HepG2 (cell line): Measurements from ENCODE around the gene STK32B. TPM values are rescaled to one million over a fixed set of nuclear protein-coding genes. Genes with fewer than 3 reads are reported as not detected.

Experiments
- ATAC-seq: fragments of 200-7000 bp; cut with Tn5 transposase; 3 replicates; pipeline ENCODE4 v1.9.1; 2020; ENCODE audit warnings: mild to moderate bottlenecking, moderate library complexity
- BruUV-seq: library from RNA; stranded (reverse); fragments of 400-500 nt; replicated peaks from 2 replicates; lab custom pipeline; 2021; lab: Mats Ljungman, UMichigan
- CTCF ChIA-PET: fragments of 300-600 bp; formaldehyde crosslinking; extraction: SDS; loops from one replicate; lab custom pipeline; 2021; ENCODE audit warnings: low total read pairs, inconsistent platforms, low intra/inter-chr PET ratio; lab: Yijun Ruan, JAX
- POLR2A ChIA-PET: fragments of 350-600 bp; sonication (Branson Sonifier 250); formaldehyde crosslinking; loops from one replicate; lab custom pipeline; 2020; ENCODE audit warnings: antibody characterized with exemption, inconsistent platforms; lab: Yijun Ruan, JAX
- DNase-seq: peaks from one replicate; pipeline ENCODE4 v3.0.0-alpha.2; 2015; ENCODE audit warnings: low spot score
- FAIRE-seq: peaks from 3 replicates; lab custom pipeline; 2011; peaks lifted over from hg19 to GRCh38; lab: Jason Lieb, UNC
- H2AFZ ChIP-seq: one replicate; pipeline ENCODE4 v1.6.1; 2011; ENCODE audit warnings: low read length, inconsistent platforms
- H3K27ac ChIP-seq: fragments of 300-600 bp; 3 replicates; pipeline ENCODE4 v1.8.0; 2011; ENCODE audit warnings: mixed run types, mild to moderate bottlenecking, mixed read lengths, low read length, inconsistent platforms; ENCODE audit not compliant: insufficient read depth; ENCODE audit errors: extremely low read length
- H3K27me3 ChIP-seq, 2 experiments: fragments of 200-600 bp in 1 of 2; 2 replicates in 1 of 2; 3 replicates in 1 of 2; pipeline versions ENCODE4 v1.6.0 to v1.8.0; 2011; ENCODE audit warnings: low read length in 2 of 2, mild to moderate bottlenecking in 2 of 2, moderate library complexity in 2 of 2, inconsistent platforms in 1 of 2; ENCODE audit not compliant: insufficient read depth in 2 of 2, control insufficient read depth in 1 of 2
- H3K36me3 ChIP-seq, 2 experiments: fragments of 200-600 bp in 1 of 2; replicated peaks in 1 of 2; 2 replicates in 1 of 2; 3 replicates in 1 of 2; pipeline versions ENCODE4 v1.5.1 to v1.8.0; 2011; ENCODE audit warnings: low read length in 2 of 2, inconsistent platforms in 1 of 2; ENCODE audit not compliant: insufficient read depth in 2 of 2, control insufficient read depth in 1 of 2
- H3K4me1 ChIP-seq: 2 replicates; pipeline ENCODE4 v1.5.1; 2012; ENCODE audit warnings: low read length, inconsistent platforms; ENCODE audit not compliant: insufficient read depth
- H3K4me2 ChIP-seq: 2 replicates; pipeline ENCODE4 v1.6.0; 2011; ENCODE audit warnings: low read depth, low read length, inconsistent platforms
- H3K4me3 ChIP-seq, 3 experiments: fragments of 200-600 bp in 1 of 3; sonication (generic), shearing (Covaris generic) in 1 of 3; replicated peaks in 1 of 3; 2 replicates each; pipeline ENCODE4 v1.5.1; 2011 to 2016; ENCODE audit warnings: low read length in 3 of 3, inconsistent platforms in 2 of 3, low read depth in 2 of 3, mild to moderate bottlenecking in 2 of 3, control low read depth in 1 of 3, mixed read lengths in 1 of 3; ENCODE audit not compliant: insufficient read depth in 1 of 3
- H3K79me2 ChIP-seq: one replicate; pipeline ENCODE4 v1.6.1; 2011; ENCODE audit warnings: low read length, inconsistent platforms; ENCODE audit not compliant: insufficient read depth
- H3K9ac ChIP-seq: 2 replicates; pipeline ENCODE4 v1.6.0; 2011; ENCODE audit warnings: mild to moderate bottlenecking, low read depth, low read length, inconsistent platforms; ENCODE audit not compliant: insufficient read depth
- H3K9me3 ChIP-seq: 2 replicates; pipeline ENCODE4 v1.5.1; 2012; ENCODE audit warnings: mild to moderate bottlenecking, low read length
- H4K20me1 ChIP-seq: 2 replicates; pipeline ENCODE4 v1.6.0; 2011; ENCODE audit warnings: inconsistent platforms, mild to moderate bottlenecking, low read length, moderate library complexity; ENCODE audit not compliant: insufficient read depth
- ERF ChIP-seq: IDR thresholded peaks from 2 replicates; pipeline ENCODE4 v1.6.1; 2018; ENCODE audit warnings: missing biosample characterization, missing genetic modification reagents
- ETV6 ChIP-seq: sonication (generic); formaldehyde crosslinking; conservative IDR thresholded peaks from 2 replicates; pipeline ENCODE4 v1.4.0; 2020; ENCODE audit warnings: missing genetic modification reagents
- IKZF1 ChIP-seq: fragments of 450-650 bp; IDR thresholded peaks from 2 replicates; pipeline ENCODE4 v1.7.1; 2016
- NFE2 ChIP-seq: sonication (generic); formaldehyde crosslinking; IDR thresholded peaks from 2 replicates; pipeline ENCODE4 v1.4.0; 2020; ENCODE audit warnings: missing genetic modification reagents
- PREB ChIP-seq: sonication (generic); formaldehyde crosslinking; IDR thresholded peaks from 2 replicates; pipeline ENCODE4 v1.4.0; 2020; ENCODE audit warnings: missing genetic modification reagents
- SAP130 ChIP-seq: IDR thresholded peaks from 2 replicates; pipeline ENCODE4 v1.6.1; 2016; ENCODE audit warnings: low read depth
- SETDB1 ChIP-seq: sonication (generic); formaldehyde crosslinking; IDR thresholded peaks from 2 replicates; pipeline ENCODE4 v1.5.1; 2020; ENCODE audit warnings: missing genetic modification reagents, mild to moderate bottlenecking, borderline replicate concordance
- TIGD3 ChIP-seq: sonication (generic); formaldehyde crosslinking; IDR thresholded peaks from 2 replicates; pipeline ENCODE4 v1.5.1; 2020; ENCODE audit warnings: mild to moderate bottlenecking, missing genetic modification reagents, borderline replicate concordance
- ZFAT ChIP-seq: sonication (generic); formaldehyde crosslinking; conservative IDR thresholded peaks from 2 replicates; pipeline ENCODE4 v1.8.1; 2023; ENCODE audit warnings: missing genetic modification reagents, inconsistent platforms
- ZNF276 ChIP-seq: sonication (generic); formaldehyde crosslinking; IDR thresholded peaks from 2 replicates; pipeline ENCODE4 v1.4.0; 2020; ENCODE audit warnings: mild to moderate bottlenecking, low read depth, missing genetic modification reagents
- ZNF740 ChIP-seq: sonication (generic); formaldehyde crosslinking; IDR thresholded peaks from 2 replicates; pipeline ENCODE4 v1.4.0; 2020; ENCODE audit warnings: missing genetic modification reagents
- ZSCAN22 ChIP-seq: sonication (generic); formaldehyde crosslinking; IDR thresholded peaks from 2 replicates; pipeline ENCODE4 v1.4.0; 2020; ENCODE audit warnings: mild to moderate bottlenecking, missing genetic modification reagents
- in situ Hi-C: cut with HindIII; loops from 2 replicates; pipeline ENCODE4 v1.10.0; 2017; ENCODE audit warnings: low pct_unique_long_range_greater_than_20kb; ENCODE audit not compliant: extremely low pct_ligation_motif_present
- intact Hi-C: fragments of 100-400 bp; cut with micrococcal nuclease; formaldehyde crosslinking; loops from one replicate; pipeline ENCODE4 v1.10.0; 2022; ENCODE audit not compliant: unreplicated experiment
- polyA plus RNA-seq, 8 experiments: library from polyadenylated mRNA; depleted of rRNA in 3 of 8; stranded (reverse) in 7 of 8; unstranded in 1 of 8; fragments of >200 nt; fragmentation: Illumina TruSeq in 4 of 8; extraction: Trizol in 4 of 8; gene quantifications; 2 replicates each; pipeline versions ENCODE4 v1.2.1 to v1.2.3, GENCODE V29; 2011 to 2016; ENCODE audit warnings: low read depth in 4 of 8, missing spikeins in 1 of 8, mixed read lengths in 1 of 8; ENCODE audit not compliant: insufficient read depth in 1 of 8
- total RNA-seq, 5 experiments: library from RNA; depleted of rRNA; stranded (reverse); fragments of >200 nt; fragmentation: Illumina TruSeq; extraction: Trizol; gene quantifications; 2 replicates each; pipeline ENCODE4 v1.2.3, GENCODE V29; 2016; ENCODE audit warnings: low read depth in 1 of 5

STK32B gene
- total and polyA plus RNA-seq, 2 of the 13 experiments (the other 11 are each of a cell fraction or from before 2014, with no cell fraction given), result not detected

GRCh38 chr4:5026371-5026770 lies 24.9 kb upstream of the STK32B start (continued):
- TF ChIP-seq ZNF276 (CRISPR knock-in tag) (no peak), IKZF1 (no peak)

GRCh38 chr4:5027346-5027745 lies 23.9 kb upstream of the STK32B start:
- Histone ChIP-seq H3K27ac (no peak overlapping the region), H3K27me3 (peaks cover 0 to 27% of the 10 kb centered on the region in 2 experiments; a peak in 3 of 5 replicates), H3K9ac (no peak overlapping the region), H3K4me3 (no peak overlapping the region), H4K20me1 (no peaks in the 10 kb centered on the region), H3K4me2 (no peak overlapping the region), H3K4me1 (no peaks in the 10 kb centered on the region), H3K36me3 (no peaks in the 10 kb centered on the region), H3K9me3 (no peaks in the 10 kb centered on the region), H2AFZ (no peak overlapping the region), H3K79me2 (no peaks in the 10 kb centered on the region)
- intact Hi-C loops (no loop called here), in situ Hi-C loops (no loop called here)
- DNase-seq (no peak), ATAC-seq (no peak), FAIRE-seq (no peak)
- ChIA-PET CTCF (no interaction called here), POLR2A (no interaction called here)
- TF ChIP-seq SAP130 (CRISPR knock-in tag) (no peak), ZSCAN22 (CRISPR knock-in tag) (no peak), ETV6 (CRISPR knock-in tag) (no peak), SETDB1 (CRISPR knock-in tag) (no peak), ZFAT (CRISPR knock-in tag) (no peak), NFE2 (no peak), ZNF740 (CRISPR knock-in tag) (no peak), ERF (CRISPR knock-in tag) (no peak), TIGD3 (CRISPR knock-in tag) (no peak), PREB (CRISPR knock-in tag) (no peak)
- BruUV-seq, result no TSS peak
